ENCODE data around the gene TMPRSS11B. TPM values are rescaled to one million over a fixed set of nuclear protein-coding genes. Genes with fewer than 3 reads are reported as not detected.
"Not testable (repeated sequence)": the region's sequence is repeated elsewhere in the genome, so short reads cannot be mapped to it uniquely, and the experiment has no call there.

The TMPRSS11B gene
- total RNA-seq, 1 donor from 2014 or later = not detected

DNA sequence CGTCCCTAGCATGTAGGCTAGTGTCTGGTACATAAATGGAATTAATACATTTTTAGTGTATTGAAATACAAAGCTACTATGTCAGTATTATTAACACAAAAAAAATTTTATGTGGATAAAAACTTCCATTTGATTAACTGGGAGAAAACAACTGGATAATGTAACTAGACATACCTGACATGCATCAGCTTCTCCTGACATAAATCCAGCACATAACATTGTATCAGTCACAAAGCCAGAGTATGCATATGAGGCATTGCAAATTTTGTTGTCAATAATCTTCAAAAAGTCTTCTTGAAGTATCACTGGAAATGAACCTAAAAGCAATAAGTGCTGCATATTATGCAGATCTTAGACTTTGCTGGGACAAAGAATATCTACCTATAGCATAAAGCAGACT, 16.9 kb downstream of the TMPRSS11B start:
- intact Hi-C loops (cut with micrococcal nuclease) = no loop called here

DNA sequence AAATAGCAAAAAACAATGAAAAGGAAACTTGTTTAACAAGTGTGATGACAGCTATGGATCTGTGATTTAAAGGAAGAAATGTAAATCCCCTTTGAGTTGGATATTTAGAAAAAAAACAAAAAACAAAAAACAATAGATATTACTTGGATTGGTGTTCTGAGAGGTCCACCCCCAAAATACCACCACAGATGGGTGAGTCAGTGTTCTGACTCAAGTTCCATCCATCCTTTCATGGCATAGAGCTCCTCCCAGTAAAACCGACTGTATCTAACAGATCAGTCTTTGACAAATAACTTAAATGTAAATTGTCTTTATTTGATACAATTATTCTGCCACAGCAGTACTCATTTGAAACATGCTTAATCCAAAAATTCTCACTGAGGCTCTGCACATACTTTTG, 27.4 kb downstream of the TMPRSS11B start:
- intact Hi-C loops (cut with micrococcal nuclease) = no loop called here

DNA sequence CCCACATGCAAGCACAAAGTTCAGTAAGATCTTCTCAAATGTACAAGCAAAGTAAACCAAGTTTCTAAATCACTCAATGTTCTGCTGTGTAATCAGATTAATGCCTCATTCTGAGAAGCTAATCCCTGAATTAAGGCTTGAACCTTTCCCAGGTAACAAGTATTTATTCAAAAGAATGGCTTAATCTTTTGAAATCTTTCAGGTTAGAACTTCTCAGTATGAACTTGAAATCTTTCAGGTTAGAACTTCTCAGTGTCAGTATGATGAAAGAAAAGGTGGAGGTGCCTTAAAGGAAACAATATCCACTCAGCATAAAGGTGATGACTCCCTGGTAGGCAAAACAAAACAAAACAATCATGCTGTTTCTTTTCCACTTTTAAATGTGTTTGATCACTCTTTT, 29.0 kb downstream of the TMPRSS11B start:
- intact Hi-C loops (cut with micrococcal nuclease) = no loop called here

DNA sequence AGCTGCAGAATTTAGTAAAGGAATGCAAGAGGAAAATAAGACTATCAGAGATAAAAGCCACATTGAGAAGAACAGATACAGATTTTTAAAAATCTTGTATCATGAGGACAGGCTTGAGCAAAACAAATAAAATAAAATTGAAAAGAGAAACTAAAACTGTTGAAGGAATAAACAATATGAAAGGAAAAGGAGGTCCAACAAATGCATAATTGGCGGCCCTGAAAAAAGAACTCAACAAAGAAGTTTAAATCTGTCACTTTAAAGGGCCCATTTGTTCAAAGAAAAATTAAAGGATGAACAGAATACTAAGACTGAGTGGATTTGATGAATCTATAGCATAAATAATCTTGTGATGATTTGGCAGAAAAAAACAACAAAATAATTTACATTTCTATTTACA, 36.5 kb downstream of the TMPRSS11B start:
- intact Hi-C loops (cut with micrococcal nuclease) = no loop called here

DNA sequence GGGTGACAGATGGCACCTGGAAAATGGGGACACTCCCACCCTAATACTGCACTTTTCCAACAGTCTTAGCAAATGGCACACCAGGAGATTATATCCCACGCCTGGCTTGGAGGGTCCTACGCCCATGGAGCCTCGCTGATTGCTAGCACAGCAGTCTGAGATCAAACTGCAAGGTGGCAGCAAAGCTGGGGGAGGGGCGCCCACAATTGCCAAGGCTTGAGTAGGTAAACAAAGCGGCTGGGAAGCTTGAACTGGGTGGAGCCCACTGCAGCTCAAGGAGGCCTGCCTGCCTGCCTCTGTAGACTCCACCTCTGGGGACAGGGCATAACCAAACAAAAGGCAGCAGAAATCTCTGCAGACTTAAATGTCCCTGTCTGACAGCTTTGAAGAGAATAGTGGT, 51.2 kb downstream of the TMPRSS11B start:
- intact Hi-C loops (cut with micrococcal nuclease) = not testable (repeated sequence)

DNA sequence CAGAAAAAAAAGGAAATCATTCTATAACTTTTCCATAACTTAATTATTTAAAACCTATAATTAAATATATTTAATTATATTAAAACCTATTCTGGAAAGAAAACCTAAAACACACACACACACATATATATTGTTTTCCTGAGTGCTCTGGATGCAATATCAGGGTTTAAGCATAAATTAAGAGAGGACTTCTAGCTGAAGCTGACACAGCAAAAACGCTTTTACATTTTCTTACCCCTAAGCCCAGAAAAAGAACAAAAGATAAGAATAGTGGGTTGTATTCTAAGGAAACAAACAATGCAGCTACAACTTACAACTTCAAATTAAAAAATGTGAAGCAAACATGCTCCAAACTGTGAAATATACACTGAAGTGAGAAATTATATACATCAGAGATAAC, 52.3 kb downstream of the TMPRSS11B start:
- intact Hi-C loops (cut with micrococcal nuclease) = no loop called here

DNA sequence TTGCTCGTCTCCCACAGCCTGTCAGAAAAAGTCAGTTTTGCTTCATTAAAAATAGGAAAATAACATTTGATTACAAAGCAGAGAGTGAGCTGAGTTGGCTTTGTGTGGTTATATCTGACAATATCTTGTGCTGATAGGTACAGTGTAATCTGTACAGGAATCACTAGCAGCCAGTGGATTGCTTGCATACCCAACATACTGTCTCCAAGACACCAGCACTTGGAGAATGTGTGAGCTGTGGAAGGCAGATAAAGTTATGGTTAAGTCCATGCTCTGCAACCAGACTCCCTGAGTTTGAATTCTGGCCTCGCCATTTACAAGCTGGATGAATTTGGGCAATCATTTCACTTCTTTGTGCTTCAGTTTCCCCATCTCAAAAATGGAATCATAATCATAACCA, 58.3 kb downstream of the TMPRSS11B start:
- intact Hi-C loops (cut with micrococcal nuclease) = no loop called here

DNA sequence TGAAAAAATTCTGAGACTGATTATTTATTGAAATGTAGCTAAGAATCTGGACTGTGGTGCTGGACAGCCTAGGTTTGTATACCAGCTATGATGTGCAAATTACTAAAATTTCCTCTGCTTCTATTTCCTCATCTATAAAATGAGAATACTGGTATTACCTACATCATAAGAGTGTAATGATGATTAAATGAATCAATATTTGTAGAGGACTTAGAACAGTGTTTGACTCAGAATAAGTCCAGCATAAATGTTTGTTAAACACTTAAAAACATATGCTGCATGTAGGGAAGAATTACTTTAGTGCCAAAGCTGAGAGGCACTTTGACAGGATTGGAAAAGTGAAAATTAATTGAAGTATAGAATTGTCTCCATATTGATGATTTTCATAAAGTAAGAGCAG, 60.6 kb downstream of the TMPRSS11B start:
- intact Hi-C loops (cut with micrococcal nuclease) = no loop called here

DNA sequence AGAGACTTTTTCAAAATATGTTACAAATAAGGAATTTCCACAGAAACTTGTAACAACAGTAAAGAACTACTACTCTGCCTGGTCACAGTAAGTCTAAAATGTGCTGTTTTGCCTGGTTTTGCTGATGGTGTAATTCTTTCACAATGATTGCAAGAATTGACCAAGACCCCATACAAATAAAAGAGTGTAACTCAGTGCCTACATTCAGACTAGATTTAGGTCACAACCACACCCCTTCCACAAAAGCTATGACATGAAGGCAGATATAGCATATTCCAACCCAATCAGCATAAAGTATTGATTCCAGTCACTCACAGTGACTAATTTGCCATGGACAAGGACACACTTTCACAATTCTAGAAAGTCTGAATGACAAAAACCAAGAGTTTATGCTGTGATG, 62.1 kb downstream of the TMPRSS11B start:
- intact Hi-C loops (cut with micrococcal nuclease) = no loop called here

DNA sequence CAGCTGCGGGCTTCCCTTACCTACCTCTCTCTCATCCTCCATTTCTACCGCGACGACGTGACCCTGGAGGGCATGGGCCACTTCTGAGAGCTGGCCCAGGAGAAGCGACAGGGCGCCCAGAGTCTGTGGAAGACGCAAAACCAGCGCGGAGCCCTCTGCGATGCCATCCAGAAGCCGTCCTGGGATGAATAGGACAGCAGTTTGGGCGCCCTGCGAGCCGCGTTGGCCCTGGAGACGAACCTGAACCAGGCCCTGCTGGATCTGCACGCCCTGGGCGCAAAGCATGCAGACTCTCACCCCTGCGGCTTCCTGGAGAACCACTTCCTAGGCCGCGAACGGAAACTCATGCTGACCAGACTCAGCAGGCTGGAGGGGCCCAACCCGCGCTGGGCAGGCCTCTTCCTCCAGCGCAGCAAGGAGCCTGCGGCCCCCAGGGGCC, 63.1 kb downstream of the TMPRSS11B start:
- intact Hi-C loops (cut with micrococcal nuclease) = no loop called here

DNA sequence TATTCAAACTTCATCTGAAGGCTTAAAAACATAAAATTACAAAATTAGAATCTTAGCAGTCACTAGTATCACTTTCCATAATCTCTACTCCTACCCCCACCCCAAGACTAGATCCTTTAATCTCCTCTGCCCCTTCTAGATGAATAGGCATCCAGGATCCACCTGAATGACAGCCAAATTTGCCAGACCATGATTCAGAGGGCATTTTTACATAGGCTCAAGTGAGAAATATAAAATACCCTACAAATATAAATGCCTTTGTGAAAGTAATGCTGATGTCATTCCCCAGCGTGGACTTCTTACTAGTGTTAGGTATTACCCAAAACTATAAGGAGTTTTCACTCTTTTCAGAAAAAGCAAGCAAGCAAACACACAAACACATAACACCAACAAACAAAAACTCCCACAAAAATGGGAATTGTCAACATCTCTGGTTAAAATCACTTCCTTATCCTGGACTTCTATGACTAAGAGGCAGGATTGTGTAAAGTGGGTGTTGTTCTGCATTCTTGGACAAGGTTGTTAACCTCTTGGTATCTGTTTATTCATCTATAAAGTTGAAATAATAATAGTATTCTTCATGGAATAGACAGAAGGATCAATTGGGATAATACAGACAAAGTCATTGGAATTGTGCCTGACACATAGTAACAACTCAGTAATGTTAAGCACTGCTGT, 64.5 kb downstream of the TMPRSS11B start:
- intact Hi-C loops (cut with micrococcal nuclease) = no loop called here

DNA sequence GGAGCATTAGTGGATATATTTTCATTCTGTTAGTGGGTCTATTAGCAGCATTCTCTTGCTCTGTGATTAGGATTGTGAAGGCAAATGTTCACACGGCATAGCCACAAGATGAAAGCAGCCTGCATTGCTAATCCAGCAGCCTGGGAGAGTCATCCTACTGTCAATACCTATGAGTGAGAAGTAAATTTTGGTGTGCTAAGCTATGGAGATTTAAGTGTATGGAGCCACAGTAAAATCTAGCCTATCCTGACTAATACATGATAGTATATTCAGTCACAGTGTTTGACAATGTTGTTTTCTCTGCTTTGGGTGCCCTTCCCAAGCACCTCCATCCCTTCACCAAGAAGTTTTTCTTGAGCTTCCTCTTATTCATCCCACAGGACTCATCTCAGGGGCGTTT, 68.6 kb downstream of the TMPRSS11B start:
- intact Hi-C loops (cut with micrococcal nuclease) = loop anchor here (5.0 to 10.0 kb wide), 2 partner anchors 198 to 260 kb away; no protein-coding TSS in a partner anchor

Other genes starting within 250 kb of the TMPRSS11B start
- gene TMPRSS11F, start 115.8 kb downstream of the TMPRSS11B start, total RNA-seq = not detected in 2 replicates
- 86.0 and 88.6 TPM in 2 replicates for gene YTHDC1, start 104.4 kb upstream of the TMPRSS11B start, total RNA-seq
- gene TMPRSS11E, start 201.8 kb upstream of the TMPRSS11B start, total RNA-seq = not detected in 2 replicates

Measured in T-helper 1 cell treated with Interleukin-12 subunit alpha and Interleukin-12 subunit beta and Interleukin-4 antibody, amounts not matched to agents 30 ng/mL and 1 ng/mL, for 36 hours (primary cell).